HG02852 (cell line): Measurements from ENCODE around the gene PEAK3.

ENCODE experiments used
- ATAC-seq: cut with Tn5 transposase; IDR thresholded peaks from one replicate; pipeline ENCODE4 v1.9.1; 2021; ENCODE audit warnings: mild to moderate bottlenecking, moderate library complexity; ENCODE audit not compliant: unreplicated experiment

The PEAK3 gene

GRCh38 chr19:2315818-2316353 is 33.9 kb upstream of the PEAK3 start:
- ATAC-seq = no peak

GRCh38 chr19:2315121-2315817 is 33.3 kb upstream of the PEAK3 start:
- no peak for ATAC-seq

GRCh38 chr19:2312820-2313501 is 31.0 kb upstream of the PEAK3 start:
- no peak for ATAC-seq

DNA sequence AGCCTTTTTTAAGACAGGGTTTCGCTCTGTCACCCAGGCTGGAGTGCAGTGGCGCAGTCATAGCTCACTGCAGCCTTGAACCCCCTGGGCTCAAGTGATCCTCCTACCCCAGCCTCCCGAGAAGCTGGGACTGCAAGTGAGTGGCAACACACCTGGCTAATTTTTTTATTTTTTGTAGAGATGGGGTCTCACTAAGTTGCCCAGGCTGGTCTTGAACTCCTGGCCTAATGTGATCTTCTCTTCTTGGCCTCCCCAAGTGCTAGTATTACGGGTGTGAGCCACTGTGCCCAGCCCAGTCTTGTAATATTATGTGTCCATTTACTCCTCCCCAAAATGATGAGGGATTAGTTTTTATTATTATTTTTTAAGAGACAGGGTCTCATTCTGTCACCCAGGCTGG is 29.1 kb upstream of the PEAK3 start:
- no peak for ATAC-seq

- no peak for ATAC-seq
Measured at GRCh38 chr19:2309734-2310362, 27.9 kb upstream of the PEAK3 start.

GRCh38 chr19:2308114-2308556 is 26.2 kb upstream of the PEAK3 start, which contains the start of gene LINGO3:
Gene LINGO3 (minus strand): TSS chr19:2308154. CDS start chr19:2291776, 16,378 bp downstream.
- no peak for ATAC-seq

- no peak for ATAC-seq
Measured at GRCh38 chr19:2307518-2308012, 25.6 kb upstream of the PEAK3 start.

GRCh38 chr19:2306971-2307370 is 25.0 kb upstream of the PEAK3 start:
- ATAC-seq = no peak

- no peak for ATAC-seq
Measured at GRCh38 chr19:2306281-2306806, 24.4 kb upstream of the PEAK3 start.

DNA sequence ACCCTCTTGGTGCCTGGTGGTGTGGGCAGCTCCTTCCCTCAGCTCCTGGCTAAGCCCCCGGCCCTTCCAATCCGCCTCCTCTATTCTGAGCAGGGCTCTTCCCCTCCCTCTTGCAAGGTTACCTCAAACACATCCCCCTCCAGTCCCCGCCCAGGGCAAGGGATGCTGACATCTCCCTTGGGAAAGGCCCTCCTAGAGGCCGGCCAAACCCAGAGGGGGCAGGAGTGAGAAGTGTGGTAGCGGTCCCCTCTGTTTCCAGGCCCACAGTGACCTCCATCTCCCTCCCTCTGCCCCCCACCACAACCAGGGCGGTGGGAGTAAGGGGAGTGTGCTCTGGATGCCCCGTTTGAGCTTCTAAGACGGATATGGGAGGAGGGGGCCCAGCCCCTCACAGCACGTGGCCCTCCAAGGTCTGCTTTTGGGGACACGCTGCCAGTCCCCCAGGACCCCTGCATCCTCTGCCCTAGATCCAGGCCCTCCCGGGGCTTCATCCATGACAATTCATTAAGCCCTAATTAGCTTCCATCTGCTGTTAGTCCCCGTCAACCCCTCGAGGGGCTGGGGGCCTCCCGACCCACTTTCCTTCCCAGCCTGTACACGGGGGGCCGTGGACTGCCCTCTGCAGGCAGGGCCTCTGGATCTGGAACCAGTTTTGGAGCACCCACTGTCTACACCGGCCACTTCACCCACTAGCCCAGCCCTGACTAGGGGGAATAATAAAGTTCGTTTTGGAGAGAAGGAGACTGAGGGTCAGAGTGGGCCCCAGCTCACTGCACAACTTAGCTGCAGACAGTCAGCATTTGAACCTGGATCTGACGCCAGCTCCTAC is 23.7 kb upstream of the PEAK3 start:
- no peak for ATAC-seq

DNA sequence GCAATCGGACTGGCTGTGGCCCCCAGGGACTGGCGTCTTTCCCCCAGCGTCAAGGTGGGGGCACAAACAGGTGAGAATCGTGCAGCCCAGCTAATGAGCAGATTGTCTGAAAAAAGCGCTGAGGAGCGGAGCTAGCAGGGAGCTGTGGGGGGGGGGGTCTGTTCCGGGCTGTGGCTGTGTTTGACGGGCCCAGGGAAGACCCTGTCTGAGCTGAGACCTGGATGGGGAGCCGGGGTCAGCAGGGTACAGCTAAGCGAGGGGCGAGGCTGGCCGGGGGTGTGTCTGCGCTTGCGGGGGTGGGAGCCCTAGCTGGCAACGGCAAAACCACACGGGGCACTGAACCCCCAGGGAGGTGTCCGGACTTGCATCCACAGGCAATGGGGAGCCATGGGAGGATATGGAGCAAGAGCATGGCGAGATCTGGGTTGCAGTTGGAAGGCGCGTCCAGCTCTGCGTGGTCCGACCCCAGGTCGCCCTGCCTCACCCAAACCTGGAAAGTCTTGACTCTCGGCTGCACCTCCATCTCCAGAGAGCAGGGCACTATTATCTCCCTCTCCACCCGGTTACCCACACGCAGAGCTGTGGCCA is 21.3 kb upstream of the PEAK3 start:
- no peak for ATAC-seq

DNA sequence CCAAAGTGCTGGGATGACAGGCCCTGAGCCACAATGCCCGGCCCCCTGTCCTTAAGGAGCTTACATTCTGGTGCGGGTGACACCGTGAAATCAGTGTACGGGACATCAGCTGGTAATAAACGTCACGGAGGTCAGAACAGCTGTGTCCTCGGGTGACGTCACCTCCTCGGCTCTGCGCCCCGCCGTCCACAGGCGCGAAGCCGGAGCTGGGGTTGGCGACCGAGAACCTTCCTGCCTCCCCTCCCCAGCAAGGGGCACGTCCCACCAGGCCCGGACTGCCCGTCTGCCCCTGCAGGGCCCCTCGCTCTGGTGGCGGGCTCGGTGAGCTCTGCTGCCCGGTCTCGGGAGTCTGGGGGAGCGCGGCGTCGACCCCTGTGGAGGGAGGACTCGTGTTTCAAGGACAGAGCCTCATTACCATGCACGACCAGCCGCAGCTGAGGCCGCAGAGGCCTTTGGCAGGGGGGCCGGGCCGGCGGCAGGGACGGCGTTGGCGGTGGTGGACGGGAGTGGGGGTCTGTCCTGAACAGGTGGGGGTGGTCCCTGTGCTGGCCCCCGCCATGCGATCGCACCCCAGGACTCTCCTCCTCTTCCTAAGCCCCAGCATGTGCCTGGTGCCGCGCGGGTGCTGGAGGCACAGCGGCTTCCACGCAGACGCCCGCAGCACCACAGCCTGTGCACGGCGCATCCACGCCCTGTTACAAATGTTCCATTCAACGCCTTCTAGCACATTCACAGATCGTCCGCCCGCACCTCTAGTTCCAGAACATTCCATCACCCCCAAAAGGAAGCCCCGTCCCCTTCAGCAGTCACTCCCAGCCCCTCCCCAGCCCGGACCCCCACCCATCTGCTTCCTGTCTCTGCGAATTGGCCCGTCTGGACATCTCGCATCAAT is 20.6 kb upstream of the PEAK3 start:
- ATAC-seq = no peak

DNA sequence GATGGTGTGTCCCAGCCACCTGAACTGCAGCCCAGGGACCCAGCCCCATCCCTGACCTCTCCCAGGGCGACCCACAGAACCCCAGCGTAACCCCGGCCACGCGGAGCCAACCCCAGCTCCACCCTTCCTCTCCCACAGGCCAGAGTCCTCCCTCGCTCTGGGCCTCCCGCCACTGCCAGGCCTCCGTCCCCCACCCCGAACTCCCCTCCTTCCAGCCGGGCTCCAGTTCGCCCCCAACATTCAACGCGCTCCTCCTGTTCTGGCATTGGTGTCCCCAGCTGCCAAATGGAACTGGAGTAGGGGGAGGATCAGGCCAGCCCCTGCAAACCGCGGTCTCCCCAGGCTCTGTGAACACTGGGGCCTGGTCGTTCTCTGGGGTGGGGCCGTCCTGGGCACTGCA is 18.6 kb upstream of the PEAK3 start:
- no peak for ATAC-seq

- ATAC-seq = no peak
Measured at GRCh38 chr19:2296141-2296540, 14.2 kb upstream of the PEAK3 start.

GRCh38 chr19:2294687-2295335 is 12.8 kb upstream of the PEAK3 start:
- ATAC-seq = no peak

GRCh38 chr19:2291185-2291751 is 9.3 kb upstream of the PEAK3 start:
- ATAC-seq = no peak

DNA sequence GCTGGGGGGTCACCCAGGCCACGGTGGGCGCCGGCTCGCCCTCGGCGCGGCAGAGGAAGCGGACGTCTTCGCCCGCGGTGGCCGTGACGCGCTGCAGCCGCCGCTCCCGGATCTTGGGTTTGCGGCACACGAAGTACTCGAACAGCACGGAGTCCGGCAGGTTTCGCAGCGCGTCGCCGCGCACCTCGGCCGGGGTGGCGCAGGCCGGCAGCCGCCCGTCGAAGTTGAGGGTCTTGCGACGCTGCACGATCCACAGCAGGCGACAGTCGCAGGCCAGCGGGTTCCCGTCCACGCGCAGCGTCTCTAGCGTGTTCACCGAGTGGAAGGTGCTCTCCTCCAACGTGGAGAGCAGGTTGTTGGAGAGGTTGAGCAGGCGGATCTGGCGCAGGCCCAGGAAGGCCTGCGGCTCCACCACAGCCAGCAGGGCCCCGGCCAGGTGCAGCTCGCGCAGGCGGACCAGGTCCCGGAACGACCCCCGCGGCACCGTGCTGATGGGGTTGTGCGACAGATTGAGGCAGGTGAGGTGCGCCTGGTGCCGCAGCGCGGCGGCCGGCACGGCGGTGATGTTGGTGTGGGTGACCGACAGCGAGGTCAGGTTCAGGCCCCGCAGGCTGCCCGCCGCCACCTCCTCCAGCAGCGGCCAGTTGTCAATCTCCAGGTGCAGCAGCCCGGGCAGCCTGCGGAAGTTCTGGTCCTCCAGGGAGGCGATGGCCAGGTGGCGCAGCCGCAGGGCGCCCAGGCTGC is 8.6 kb upstream of the PEAK3 start:
- ATAC-seq = no peak
